WTC11 (cell line): ENCODE data around the gene FRMD4A. TPM values are rescaled to one million over a fixed set of nuclear protein-coding genes. Genes with fewer than 3 reads are reported as not detected.

Experiments used
- ATAC-seq: fragments of 200-7000 bp; cut with Tn5 transposase; 2 replicates; pipeline ENCODE4 v1.10.0; 2021; ENCODE audit warnings: mild to moderate bottlenecking, moderate library complexity
- CTCF ChIA-PET: fragments of 300-600 bp; sonication (Branson Sonifier 250); formaldehyde crosslinking; loops from one replicate; lab custom pipeline; 2021; ENCODE audit warnings: antibody characterized with exemption; lab: Charles Lee
- POLR2A ChIA-PET: fragments of 350-600 bp; sonication (Branson Sonifier 250); formaldehyde crosslinking; loops from one replicate; lab custom pipeline; 2021; ENCODE audit warnings: antibody characterized with exemption; lab: Charles Lee
- DNase-seq: peaks from one replicate; pipeline ENCODE4 v3.0.0; 2021; ENCODE audit warnings: low spot score
- H3K27ac Mint-ChIP-seq: 2 replicates; pipeline ENCODE4 v1.8.0; 2021; ENCODE audit warnings: mixed read lengths
- H3K27me3 Mint-ChIP-seq: 2 replicates; pipeline ENCODE4 v1.8.0; 2021; ENCODE audit warnings: low read depth, mild to moderate bottlenecking, moderate library complexity, mixed read lengths
- H3K36me3 Mint-ChIP-seq: 2 replicates; pipeline ENCODE4 v1.8.0; 2021; ENCODE audit warnings: mixed read lengths
- H3K4me1 Mint-ChIP-seq: 2 replicates; pipeline ENCODE4 v1.8.0; 2022; ENCODE audit warnings: mixed read lengths
- H3K4me3 Mint-ChIP-seq: 2 replicates; pipeline ENCODE4 v1.8.0; 2021; ENCODE audit warnings: mild to moderate bottlenecking, moderate library complexity, mixed read lengths
- H3K9me3 Mint-ChIP-seq: 2 replicates; pipeline ENCODE4 v1.8.0; 2021; ENCODE audit warnings: mixed read lengths
- ATF1 ChIP-seq: sonication (generic); formaldehyde crosslinking; IDR thresholded peaks from 2 replicates; pipeline ENCODE4 v1.8.1; 2023; ENCODE audit warnings: mild to moderate bottlenecking, moderate library complexity, missing genetic modification reagents
- CTCF ChIP-seq: fragments of 200-600 bp; IDR thresholded peaks from 2 replicates; pipeline ENCODE4 v1.8.0; 2022; ENCODE audit warnings: antibody characterized with exemption
- EMX1 ChIP-seq: fragments of 250-450 bp; sonication (Bioruptor Pico); IDR thresholded peaks from 2 replicates; pipeline ENCODE4 v1.8.0; 2021; ENCODE audit warnings: mild to moderate bottlenecking
- FOXK1 ChIP-seq: sonication (generic); formaldehyde crosslinking; IDR thresholded peaks from 2 replicates; pipeline ENCODE4 v1.8.0; 2022; ENCODE audit warnings: mild to moderate bottlenecking, moderate library complexity, missing genetic modification reagents
- IRF1 ChIP-seq: sonication (generic); formaldehyde crosslinking; IDR thresholded peaks from 2 replicates; pipeline ENCODE4 v1.8.0; 2023; ENCODE audit warnings: missing genetic modification reagents
- JAZF1 ChIP-seq: fragments of 250-450 bp; sonication (Bioruptor Pico); IDR thresholded peaks from 2 replicates; pipeline ENCODE4 v1.9.0; 2021; ENCODE audit warnings: moderate library complexity, mild to moderate bottlenecking, inconsistent platforms
- NFYB ChIP-seq: sonication (generic); formaldehyde crosslinking; conservative IDR thresholded peaks from 2 replicates; pipeline ENCODE4 v1.8.0; 2022; ENCODE audit warnings: low read depth, missing genetic modification reagents
- SMAD3 ChIP-seq: sonication (generic); formaldehyde crosslinking; IDR thresholded peaks from 2 replicates; pipeline ENCODE4 v1.8.0; 2022; ENCODE audit warnings: missing genetic modification reagents, mild to moderate bottlenecking, borderline replicate concordance
- STAT6 ChIP-seq: sonication (generic); formaldehyde crosslinking; conservative IDR thresholded peaks from 2 replicates; pipeline ENCODE4 v1.8.1; 2023; ENCODE audit warnings: mild to moderate bottlenecking, low read depth, missing genetic modification reagents, moderate library complexity
- TP53 ChIP-seq: sonication (generic); formaldehyde crosslinking; IDR thresholded peaks from 2 replicates; pipeline ENCODE4 v1.8.1; 2023; ENCODE audit warnings: mild to moderate bottlenecking, missing genetic modification reagents
- ZNF425 ChIP-seq: fragments of 250-450 bp; sonication (Bioruptor Pico); conservative IDR thresholded peaks from 2 replicates; pipeline ENCODE4 v1.9.0; 2021; ENCODE audit warnings: mild to moderate bottlenecking
- ZNF512 ChIP-seq: sonication (generic); formaldehyde crosslinking; IDR thresholded peaks from 2 replicates; pipeline ENCODE4 v1.8.1; 2022; ENCODE audit warnings: missing genetic modification reagents, borderline replicate concordance
- total RNA-seq: library from RNA; stranded (reverse); gene quantifications from 3 replicates; pipeline ENCODE4 v1.2.3, GENCODE V29; 2021
- TF ChIP-seq, protein P1 (sequence below): sonication (generic); formaldehyde crosslinking; IDR thresholded peaks from 2 replicates; pipeline ENCODE4 v1.8.1; 2023; ENCODE audit warnings: mild to moderate bottlenecking, moderate library complexity, missing genetic modification reagents
- TF ChIP-seq, protein P2 (sequence below): fragments of 250-450 bp; sonication (Bioruptor Pico); IDR thresholded peaks from 2 replicates; pipeline ENCODE4 v1.8.0; 2021; ENCODE audit warnings: mild to moderate bottlenecking

The FRMD4A gene
- total RNA-seq, 1 experiment from 2014 or later: 35.5 TPM

DNA sequence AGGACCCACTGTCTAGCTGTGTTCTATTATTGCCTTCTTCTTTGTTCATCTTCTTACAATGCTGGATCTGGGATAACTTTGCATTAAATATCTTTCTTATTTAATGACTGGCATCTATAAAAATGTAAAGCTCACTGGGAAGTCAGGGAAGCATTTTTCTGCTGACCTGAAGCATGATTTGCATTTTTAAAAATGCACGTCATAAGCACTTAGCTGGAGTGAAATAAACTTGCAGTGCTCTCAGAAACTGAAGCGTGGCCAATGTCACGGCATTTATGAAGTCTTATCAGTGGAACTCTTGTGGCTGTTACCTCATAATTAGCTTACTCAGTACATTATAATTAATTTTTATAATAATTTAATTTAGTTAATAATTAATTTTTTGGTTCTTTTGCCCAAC lies 59.1 kb downstream of the FRMD4A start:
- ChIA-PET POLR2A (no interaction called here), CTCF (no interaction called here)
- Mint-ChIP-seq H3K27me3 (no peaks in the 10 kb centered on the region), H3K27ac (no peak overlapping the region), H3K4me1 (no peaks in the 10 kb centered on the region), H3K4me3 (no peak overlapping the region), H3K36me3 (no peaks in the 10 kb centered on the region), H3K9me3 (peaks cover 4% of the 10 kb centered on the region; the same call in 1 of the 2 replicates)
- no peak for ATAC-seq
- no peak for DNase-seq
- TF ChIP-seq ATF1 (CRISPR knock-in tag) (no peak), IRF1 (CRISPR knock-in tag) (no peak), ZNF425 (no peak), EMX1 (CRISPR knock-in tag) (no peak), STAT6 (CRISPR knock-in tag) (no peak), NFYB (CRISPR knock-in tag) (no peak), TP53 (no peak), ZNF512 (CRISPR knock-in tag) (no peak), SMAD3 (no peak), CTCF (no peak), FOXK1 (no peak), JAZF1 (CRISPR knock-in tag) (no peak)
- TF ChIP-seq, protein P1, sequence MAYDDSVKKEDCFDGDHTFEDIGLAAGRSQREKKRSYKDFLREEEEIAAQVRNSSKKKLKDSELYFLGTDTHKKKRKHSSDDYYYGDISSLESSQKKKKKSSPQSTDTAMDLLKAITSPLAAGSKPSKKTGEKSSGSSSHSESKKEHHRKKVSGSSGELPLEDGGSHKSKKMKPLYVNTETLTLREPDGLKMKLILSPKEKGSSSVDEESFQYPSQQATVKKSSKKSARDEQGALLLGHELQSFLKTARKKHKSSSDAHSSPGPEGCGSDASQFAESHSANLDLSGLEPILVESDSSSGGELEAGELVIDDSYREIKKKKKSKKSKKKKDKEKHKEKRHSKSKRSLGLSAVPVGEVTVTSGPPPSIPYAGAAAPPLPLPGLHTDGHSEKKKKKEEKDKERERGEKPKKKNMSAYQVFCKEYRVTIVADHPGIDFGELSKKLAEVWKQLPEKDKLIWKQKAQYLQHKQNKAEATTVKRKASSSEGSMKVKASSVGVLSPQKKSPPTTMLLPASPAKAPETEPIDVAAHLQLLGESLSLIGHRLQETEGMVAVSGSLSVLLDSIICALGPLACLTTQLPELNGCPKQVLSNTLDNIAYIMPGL (CRISPR knock-in tag): no peak
- TF ChIP-seq, protein P2, sequence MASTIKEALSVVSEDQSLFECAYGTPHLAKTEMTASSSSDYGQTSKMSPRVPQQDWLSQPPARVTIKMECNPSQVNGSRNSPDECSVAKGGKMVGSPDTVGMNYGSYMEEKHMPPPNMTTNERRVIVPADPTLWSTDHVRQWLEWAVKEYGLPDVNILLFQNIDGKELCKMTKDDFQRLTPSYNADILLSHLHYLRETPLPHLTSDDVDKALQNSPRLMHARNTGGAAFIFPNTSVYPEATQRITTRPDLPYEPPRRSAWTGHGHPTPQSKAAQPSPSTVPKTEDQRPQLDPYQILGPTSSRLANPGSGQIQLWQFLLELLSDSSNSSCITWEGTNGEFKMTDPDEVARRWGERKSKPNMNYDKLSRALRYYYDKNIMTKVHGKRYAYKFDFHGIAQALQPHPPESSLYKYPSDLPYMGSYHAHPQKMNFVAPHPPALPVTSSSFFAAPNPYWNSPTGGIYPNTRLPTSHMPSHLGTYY: no peak
